Activated gamma-delta T cell treated with anti-CD3 and anti-CD28 coated beads, Interleukin-2, amount 50 U/mL, for 16 hours (primary cell): ENCODE results near the gene ARHGEF38.

Source experiments
- DNase-seq: peaks from one replicate; pipeline ENCODE4 v3.0.0-alpha.2; 2020; ENCODE audit warnings: low read depth

The ARHGEF38 gene, protein sequence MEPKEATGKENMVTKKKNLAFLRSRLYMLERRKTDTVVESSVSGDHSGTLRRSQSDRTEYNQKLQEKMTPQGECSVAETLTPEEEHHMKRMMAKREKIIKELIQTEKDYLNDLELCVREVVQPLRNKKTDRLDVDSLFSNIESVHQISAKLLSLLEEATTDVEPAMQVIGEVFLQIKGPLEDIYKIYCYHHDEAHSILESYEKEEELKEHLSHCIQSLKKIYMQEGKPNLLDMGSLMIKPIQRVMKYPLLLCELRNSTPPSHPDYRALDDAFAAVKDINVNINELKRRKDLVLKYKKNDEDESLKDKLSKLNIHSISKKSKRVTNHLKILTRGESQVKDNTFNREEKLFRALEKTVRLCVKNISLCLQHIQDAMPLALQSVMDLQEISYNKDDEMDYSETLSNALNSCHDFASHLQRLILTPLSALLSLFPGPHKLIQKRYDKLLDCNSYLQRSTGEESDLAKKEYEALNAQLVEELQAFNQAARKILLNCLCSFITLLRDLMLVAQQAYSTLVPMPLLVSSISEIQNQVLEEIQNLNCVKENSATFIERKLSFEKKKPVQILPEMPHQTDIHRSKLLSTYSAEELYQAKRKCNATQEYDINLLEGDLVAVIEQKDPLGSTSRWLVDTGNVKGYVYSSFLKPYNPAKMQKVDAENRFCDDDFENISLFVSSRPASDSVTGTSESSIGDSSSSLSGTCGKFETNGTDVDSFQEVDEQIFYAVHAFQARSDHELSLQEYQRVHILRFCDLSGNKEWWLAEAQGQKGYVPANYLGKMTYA

DNA sequence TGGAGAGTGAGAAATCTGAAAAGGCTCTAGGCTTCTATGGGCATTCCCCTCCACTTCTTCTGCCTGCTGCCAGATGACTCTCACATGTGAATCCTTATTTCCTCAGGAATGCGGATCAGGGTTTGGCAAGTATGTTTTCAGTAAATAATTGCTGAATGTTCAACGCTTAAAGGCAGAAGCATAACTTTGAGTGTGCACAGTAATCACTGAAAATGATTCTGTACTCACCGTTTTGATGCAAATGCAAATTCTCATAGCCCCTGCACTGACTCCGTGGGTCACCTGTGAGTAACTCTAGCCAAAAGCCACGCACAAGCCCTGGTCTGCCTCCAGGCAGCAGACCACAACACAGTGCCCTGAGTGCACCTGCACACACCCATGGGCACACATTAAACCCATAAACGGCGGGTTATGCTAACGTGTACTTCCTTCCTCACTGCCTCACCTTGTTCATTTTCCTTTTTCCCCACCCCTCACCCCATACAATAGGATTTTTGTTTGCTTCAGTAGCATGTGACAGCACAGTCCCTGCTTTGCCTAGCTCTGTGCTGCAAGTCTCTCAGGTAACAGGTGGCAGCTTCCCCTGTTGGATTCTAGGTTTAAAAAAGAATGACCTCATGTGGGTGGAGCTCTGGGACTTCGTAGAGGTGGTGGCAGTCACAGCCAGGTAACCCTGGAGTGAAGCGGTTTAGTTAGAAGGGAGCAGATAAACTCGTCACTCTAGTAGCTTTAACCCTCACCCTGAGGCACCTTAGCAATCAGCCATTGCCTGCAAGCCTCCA, at the start of gene ARHGEF38:
ARHGEF38 (plus strand) TSS at position 656 of the 782 bp plus-strand sequence. CDS start 146 bp downstream, outside the sequence.
- DNase-seq: no peak

DNA sequence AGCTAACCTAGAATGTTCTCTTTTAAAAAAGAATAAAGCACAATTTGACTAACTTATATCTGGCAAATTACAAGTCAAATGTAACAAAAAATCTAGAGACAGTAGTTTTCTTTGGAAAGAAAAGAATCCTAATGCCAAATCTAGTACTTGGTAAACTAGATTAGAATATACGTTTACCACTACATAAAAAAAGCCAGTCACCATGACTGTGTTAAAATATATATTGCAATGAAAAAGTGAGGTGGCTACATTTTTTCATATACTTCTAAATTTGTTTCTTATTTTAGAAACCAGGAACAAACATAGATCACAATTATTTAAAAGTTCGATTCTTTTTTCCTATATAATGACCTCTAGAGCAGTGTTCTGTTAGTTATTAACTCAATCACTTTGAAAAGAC, 48.9 kb upstream of the ARHGEF38 start:
- no peak for DNase-seq

DNA sequence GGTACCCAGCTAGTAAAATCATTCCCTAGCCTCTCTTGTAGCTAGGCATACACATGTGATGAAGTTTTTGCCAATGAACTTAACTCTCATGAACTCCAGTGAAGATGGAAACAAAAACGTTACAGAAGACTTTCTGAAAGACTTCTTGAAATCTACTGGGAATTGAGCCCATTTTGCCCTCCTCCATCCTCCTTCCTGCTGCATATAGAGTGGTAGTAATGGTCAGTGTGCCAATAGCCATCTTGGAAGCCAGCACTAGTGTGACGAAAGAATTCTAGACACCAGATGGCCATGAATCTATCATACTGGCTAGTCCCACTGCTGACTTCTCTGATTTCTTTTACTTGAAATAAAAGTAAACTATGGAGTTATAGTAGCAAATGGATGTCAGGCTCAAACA, 47.7 kb upstream of the ARHGEF38 start:
- no peak for DNase-seq

DNA sequence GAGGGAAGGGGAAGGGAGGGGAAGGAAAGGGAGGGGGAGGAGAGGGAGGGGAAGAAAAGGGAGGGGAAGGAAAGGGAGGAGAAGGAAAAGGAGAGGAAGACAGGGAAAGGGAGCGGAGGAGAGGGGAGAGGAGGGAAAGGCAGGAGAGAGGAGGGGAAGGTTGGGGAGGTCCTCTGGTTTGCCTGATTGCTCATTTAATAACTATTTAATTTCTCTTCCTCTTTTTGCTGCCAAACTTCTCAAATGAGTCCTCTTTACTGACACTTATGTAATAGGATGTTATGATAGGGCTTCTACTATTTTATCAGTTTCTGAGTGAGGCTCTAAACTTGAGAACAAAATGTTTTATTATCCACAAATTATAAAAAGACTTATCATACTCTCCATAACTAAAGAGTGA, 43.1 kb upstream of the ARHGEF38 start:
- no peak for DNase-seq

DNA sequence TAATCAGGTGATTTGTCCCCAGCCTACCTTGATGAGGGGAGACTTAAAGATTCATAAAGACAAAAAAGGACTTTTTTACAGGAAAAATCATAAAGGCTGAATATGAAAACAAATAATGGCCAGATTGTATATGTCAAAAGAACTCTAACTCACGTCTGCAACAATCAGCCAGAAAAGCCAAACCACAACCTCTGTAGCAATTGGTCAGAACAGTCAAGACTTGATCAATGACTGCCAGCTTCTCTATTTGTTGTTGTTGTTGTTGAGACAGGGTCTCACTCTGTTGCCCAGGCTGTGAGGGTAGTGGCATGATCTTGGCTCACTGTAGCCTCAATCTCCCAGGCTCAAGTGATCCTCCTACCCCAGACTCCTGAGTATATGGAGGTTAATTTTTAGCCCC, 42.7 kb upstream of the ARHGEF38 start:
- DNase-seq: no peak

DNA sequence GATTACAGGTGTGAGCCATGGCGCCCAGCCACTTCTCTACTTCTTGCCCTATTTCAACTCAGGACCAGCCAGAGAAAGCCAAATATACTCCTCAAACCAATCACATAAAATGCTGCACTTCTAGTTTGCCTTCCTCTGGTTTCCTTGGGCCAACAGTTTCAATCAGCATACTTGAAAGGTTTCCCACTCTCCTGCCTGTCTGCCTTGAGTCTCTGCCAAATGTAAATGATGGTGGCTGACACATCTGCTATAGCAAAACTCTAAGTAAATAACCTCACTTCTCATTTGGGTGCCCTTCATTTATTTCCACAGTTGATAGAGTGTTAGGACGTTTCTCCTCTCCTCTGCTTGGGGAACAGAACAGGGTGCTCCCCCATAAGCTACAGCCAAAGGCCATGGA, 42.2 kb upstream of the ARHGEF38 start:
- DNase-seq: no peak

DNA sequence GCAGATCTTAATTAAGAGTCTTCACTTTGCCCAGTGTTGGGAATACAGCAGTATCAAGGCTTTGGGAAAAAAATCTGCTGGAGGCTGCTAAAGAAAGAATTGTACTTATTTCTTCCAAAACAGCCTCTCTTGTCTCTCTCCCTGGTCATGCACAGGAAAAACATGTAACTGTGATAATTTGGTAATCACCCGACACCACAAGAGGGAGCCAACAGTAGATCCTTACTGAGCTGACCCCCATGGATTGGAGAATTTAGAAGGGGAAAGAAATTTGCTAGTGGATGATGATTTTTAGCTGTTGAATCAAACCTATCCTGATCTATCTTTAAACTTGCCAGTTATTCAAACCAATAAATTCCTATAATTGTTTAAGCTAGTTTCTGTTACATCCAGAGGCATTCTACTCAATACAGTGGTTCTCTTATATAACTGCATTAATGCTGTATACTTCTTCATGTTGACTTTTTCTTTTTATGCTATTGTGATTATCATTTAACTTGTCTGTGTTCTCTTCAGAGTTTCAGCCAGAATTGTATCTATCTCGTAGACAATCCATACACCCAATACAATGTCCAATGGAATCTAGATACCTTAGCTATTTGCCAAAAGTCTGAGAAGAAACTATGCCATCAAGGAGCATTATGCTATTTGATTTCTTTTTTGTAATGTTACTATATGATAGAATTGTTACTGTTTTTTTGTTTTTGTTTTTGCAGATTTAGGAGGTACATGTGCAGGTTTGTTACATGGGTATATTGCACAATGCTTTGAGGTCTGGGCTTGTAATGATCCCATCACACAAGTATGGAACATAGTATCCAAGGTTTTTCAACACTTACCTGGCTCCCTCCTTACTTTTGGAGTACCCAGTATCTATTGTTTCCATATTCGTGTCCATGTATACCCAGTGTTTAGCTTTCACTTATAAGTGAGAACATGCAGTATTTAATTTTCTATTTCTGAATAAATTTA, 31.3 kb upstream of the ARHGEF38 start:
- DNase-seq: no peak

DNA sequence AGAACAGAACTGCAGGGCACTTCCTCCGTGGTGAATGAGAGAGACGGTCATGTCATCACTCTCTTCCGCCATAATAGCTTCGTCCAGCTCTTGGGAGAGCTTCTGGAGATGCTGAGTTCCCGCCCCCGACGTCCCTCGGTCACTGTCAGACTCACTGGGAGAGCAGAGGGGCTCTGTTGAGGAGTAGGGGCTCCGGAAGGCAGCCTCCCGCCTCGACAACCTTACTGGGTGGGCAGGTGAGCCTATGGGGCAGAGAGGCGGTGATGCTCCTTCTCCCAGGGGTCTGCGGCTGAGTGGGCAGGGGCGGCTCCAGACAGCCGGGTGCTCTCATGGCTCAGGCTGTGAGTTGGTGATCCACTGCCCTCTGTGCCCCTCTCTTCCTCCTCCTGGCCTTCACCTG, 25.8 kb upstream of the ARHGEF38 start:
- DNase-seq: no peak

DNA sequence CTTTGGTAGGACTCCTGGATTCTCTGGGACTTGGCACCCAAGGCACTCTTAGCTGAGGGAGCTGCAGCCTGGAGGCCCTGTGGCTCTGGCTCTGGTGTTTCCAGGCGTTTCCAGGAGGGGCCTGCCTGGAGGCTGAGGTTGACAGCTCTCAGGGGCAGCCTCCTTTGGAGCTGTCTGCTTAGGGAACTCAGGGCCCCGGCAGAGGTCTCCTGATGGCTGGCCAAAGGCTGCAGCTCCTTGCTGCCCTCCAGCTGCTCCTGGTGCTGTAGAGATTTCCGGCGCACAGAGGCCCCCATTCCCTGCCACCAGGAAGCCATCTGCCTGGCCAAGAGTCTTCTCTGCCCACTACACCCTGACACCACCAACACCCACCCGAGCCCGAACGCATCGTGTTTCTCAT, 25.3 kb upstream of the ARHGEF38 start:
- no peak for DNase-seq

DNA sequence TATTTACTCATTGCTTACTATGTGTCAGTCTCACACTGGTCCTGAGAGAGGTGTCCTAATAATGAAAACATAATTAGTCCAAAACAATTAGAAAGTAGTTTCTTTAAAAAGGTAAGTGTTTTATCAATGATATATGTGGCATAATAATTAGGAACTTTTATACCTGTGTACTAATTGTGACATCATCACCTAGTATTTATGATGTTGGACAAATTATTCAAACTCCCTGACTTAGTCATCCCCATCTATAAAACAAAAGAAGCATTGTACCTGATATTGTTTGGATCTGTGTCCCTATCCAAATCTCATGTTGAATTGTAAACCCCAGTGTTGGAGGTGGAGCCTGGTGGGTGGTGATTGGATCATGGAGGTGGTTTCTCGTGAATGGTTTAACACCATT, 15.8 kb upstream of the ARHGEF38 start:
- no peak for DNase-seq

DNA sequence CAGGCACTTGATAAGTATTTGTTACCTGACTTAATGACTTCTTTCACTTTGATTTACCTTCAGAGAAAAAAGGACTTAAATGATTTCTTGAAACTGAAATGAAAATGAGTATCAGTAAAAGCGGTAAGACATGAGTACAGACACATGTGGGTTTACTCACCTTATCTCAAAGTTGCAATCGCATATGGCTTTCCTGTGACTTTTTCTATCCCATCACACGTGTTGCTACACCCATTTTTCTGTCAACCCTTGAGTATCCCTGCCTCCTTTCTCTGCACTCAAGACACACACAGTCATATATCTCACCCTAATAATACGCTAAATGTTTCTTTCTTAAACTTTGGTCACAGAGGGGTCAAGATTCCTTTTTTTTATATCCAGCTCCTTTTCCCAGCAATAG, 11.0 kb upstream of the ARHGEF38 start:
- DNase-seq: no peak

DNA sequence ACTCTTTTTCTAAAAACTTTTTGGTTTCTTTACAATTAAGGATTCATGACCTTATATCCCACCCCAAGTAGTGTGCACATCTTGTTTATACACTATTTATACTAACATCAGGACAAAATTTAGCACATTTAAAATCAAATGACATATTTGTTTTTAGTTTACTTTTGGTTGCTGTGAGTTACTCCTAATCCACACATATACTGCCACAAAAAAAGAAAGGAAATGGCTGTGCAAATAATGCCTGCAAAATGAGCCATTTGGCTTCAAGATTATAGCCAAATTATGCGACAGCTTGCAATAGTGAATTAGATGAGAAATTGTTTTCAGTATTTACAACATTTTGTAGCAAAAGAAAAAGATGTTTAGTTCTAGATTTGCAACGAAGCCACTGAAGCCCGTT, 10.4 kb upstream of the ARHGEF38 start:
- DNase-seq: no peak

DNA sequence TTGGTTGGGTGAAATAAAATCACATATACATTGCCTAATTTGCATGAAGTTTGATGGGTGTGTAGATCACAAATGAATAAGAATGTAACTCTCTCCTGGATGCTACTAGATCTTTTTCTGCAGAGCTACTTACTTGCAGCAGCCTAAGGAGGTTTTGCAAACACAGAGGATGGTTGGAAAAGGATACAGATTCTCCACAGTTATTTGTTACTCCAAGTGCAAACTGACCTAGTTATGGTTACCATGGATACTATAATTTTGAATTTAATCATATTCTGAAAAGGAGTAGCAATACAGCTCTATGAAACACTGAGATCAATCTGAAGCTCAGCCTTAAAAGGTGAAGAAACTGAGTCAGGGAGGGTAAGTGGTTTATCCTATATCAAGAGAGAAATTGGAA, 9.1 kb upstream of the ARHGEF38 start:
- no peak for DNase-seq

DNA sequence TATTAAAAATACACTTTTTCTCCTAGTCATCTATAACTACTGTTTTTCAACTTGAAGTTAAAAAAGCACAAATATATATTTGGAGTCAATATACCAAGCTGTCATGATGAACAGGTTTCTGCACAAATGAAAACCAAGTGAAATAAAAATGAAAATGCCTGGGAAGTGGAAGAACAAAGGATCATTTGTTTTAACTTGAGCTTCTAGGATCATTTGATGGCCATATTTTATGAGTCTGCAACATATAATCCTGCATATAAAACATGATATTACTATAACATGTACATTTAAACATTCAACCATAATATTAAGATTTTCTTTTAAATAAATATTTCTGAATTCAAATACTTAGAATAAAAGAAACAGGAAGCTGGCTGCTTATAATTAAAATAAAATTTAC, 8.5 kb upstream of the ARHGEF38 start:
- no peak for DNase-seq

DNA sequence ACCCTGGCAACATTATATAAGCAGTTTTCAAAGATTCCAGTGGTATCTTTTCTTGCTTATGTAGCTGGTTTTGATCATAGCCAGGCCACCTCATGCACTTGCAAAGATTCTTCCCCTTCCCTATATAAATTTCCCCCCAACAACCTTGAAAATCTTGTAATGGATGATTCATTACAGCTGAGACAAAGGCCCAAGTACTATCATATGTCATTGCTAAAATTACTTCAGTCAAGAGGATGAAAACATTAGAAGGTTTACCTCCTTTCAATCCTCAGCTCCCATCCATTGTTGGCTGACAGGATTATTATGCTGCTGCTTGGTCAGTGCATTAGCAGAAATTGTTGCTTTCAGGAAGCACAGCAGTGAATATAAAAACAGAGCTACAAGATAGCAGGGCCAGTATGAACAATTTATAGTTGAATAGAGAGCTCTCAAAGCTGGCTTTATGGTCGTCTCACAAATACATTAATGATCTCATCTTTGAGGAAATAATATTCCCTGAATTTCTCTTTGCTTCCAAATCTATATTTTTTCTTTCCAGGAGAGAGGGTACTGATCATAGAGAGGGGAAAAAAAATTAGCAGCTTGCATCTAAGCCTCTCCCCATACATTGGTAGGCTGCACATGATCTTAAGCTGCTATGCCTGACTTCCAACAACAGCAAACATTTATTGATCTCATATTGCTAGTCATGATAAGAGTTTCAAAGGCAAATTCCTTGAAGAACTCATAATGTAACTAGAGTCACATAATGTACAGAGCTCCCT, 7.7 kb upstream of the ARHGEF38 start:
- DNase-seq: no peak

DNA sequence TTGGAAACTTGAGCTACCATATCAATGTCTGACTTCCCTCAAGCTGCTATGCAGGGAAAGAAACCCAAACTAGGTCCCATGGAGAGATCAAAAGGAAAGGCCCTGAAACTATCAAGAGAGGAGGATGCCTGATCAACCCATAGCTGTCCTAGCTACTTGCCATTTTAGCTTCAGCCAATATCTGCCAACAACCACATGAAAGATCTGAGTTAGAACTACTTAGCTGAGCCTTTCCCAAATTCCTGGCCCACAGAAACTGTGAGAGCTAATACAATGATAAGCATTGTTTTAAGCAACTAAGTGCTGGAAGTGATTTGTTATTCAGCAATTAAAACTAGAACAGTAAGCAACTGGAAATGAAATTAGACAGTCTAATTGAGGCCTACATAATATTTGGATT, 6.3 kb upstream of the ARHGEF38 start:
- no peak for DNase-seq

DNA sequence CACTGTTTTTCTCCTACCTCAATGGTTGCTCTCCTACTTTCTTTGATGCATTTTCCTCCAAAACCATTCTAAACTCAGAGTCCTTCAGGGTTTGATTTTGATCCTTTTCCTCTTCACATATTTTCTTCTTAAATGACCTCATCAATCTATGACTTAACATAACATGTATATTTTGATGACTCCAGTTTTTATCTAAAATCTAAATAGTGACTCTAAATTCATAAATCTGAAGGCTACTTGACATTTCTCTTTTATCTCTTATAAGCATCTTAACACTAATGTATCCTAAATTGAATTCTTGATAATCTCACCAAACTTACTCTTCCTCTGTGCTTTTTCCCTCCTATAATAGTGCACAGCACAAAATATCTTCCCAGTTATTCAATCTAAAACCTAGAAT, 4.7 kb upstream of the ARHGEF38 start:
- DNase-seq: no peak

DNA sequence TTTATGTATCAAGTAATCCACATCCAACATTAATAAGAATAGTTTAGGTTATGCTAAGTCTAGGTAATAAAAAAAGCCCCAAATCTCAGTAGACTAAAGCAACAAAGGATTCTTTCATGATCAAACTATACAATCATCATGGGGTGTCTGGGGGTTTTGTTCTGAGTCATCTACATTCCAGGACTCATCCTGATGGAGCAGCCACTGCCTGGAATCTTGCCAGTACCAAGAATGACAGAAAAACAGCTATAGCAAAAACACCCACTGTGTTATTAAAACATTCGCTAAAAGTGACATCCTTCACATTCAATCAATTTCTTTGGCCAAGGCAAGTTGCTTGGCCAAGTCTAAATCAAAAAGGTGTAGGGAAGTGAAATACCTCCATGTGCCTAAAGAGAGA, 3.9 kb upstream of the ARHGEF38 start:
- no peak for DNase-seq

DNA sequence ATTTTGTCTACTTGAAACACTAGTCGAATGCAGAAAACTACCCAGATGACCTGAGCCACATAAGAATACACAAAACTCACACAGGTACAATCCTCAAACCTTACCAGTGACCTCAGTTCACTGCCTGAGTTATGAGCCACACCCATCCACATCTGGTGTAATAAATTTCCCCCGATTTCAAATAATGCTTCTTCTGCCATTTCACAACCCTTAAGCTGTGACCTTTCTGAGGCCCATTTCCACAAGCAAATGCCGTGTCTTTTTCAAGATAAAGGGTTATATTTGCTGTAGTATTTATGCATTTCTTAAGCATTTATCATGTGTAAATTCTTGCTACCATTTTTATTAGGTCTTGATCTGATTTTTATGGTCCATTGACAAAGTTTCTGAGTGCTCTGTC, 1.8 kb upstream of the ARHGEF38 start:
- no peak for DNase-seq

DNA sequence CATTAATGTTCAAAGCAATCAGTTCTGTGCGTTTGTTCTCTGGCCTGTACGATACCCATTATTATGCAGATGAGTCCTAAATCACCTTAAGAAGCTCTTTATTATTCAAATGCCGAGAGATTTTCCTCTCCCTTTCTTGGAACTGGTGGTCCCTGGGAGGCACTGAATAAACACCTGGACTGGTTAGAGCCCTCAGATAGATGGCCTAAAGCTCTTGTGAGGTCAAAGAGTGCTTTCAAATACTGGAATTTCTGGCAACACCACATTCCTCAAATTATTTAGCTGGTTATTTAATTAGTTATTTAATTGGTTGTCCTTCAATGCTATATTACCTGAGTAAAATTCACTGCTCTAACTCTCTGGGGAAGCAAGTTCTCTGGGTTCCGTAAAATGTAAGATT, 3.0 kb downstream of the ARHGEF38 start:
- DNase-seq: no peak

DNA sequence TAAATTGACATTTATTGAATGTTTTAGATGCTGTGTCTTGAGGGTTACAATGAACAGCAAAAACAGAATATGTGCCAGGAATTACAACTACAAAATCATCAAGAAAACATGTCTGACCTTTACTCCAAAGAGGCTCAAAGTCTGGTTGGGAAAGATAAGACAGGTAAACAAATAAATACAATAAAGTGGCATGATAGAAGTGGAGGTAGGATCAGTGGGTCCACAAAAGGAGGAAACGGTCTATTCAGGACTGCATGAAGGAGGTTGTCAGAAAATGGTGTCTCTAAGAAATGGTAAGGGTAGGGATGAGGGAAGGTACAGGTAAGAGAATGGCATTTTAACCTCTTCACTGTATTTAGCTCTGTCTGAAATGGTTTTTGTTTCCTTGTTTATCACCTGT, 3.8 kb downstream of the ARHGEF38 start:
- DNase-seq: no peak
